Common myeloid progenitor, CD34-positive (primary cell): Measurements from ENCODE around the gene ATP9B.
A peak's percentile ranks its signal among the peaks of the same experiment; 100 is the strongest.

Source experiments
- CTCF ChIA-PET: fragments of 350-600 bp; sonication (Branson Sonifier 250); formaldehyde crosslinking; loops from one replicate; lab custom pipeline; 2021; ENCODE audit warnings: antibody characterized with exemption; lab: Charles Lee
- POLR2A ChIA-PET: fragments of 350-600 bp; sonication (Branson Sonifier 250); formaldehyde crosslinking; loops from one replicate; lab custom pipeline; 2021; ENCODE audit warnings: antibody characterized with exemption; lab: Charles Lee
- DNase-seq, 3 donors: peaks; one replicate each; pipeline versions ENCODE4 v3.0.0 to v3.0.0-alpha.2; 2013
- H3K27ac ChIP-seq, 2 experiments: 1 replicate in 1 of 2; 2 replicates in 1 of 2; pipeline ENCODE4 v1.7.0; 2013; ENCODE audit warnings: inconsistent platforms in 2 of 2, low read length in 2 of 2, mild to moderate bottlenecking in 2 of 2, low read depth in 1 of 2, moderate library complexity in 1 of 2; ENCODE audit not compliant: severe bottlenecking in 2 of 2, insufficient read depth in 1 of 2, poor library complexity in 1 of 2
- H3K27me3 ChIP-seq, 5 experiments: replicated peaks in 2 of 5; 1 replicate in 3 of 5; 2 replicates in 2 of 5; pipeline versions ENCODE4 v1.6.1 to v1.7.0; 2013; ENCODE audit warnings: low read length in 4 of 5, mild to moderate bottlenecking in 2 of 5, moderate library complexity in 2 of 5, inconsistent platforms in 1 of 5; ENCODE audit not compliant: insufficient read depth in 5 of 5, control insufficient read depth in 4 of 5
- H3K36me3 ChIP-seq, 4 experiments: 1 replicate in 2 of 4; 2 replicates in 2 of 4; pipeline versions ENCODE4 v1.6.1 to v1.7.0; 2013; ENCODE audit warnings: low read length in 3 of 4, control low read depth in 1 of 4, mild to moderate bottlenecking in 1 of 4; ENCODE audit not compliant: control insufficient read depth in 4 of 4, insufficient read depth in 4 of 4
- H3K4me1 ChIP-seq, 4 experiments: 1 replicate in 3 of 4; 2 replicates in 1 of 4; pipeline versions ENCODE4 v1.6.1 to v1.7.1; 2013; ENCODE audit warnings: low read length in 3 of 4, mild to moderate bottlenecking in 3 of 4, control low read depth in 1 of 4, inconsistent platforms in 1 of 4, moderate library complexity in 1 of 4; ENCODE audit not compliant: control insufficient read depth in 4 of 4, insufficient read depth in 4 of 4; ENCODE audit errors: control extremely low read depth in 1 of 4
- H3K4me3 ChIP-seq, 7 experiments: 1 replicate in 4 of 7; 2 replicates in 3 of 7; pipeline versions ENCODE4 v1.5.1 to v1.7.0; 2013; ENCODE audit warnings: mild to moderate bottlenecking in 7 of 7, low read length in 6 of 7, moderate library complexity in 6 of 7, inconsistent platforms in 2 of 7, low read depth in 2 of 7, control low read depth in 1 of 7; ENCODE audit not compliant: insufficient read depth in 4 of 7, control insufficient read depth in 1 of 7; ENCODE audit errors: extremely low read depth in 1 of 7
- H3K9me3 ChIP-seq, 5 experiments: 1 replicate in 4 of 5; 2 replicates in 1 of 5; pipeline versions ENCODE4 v1.6.1 to v1.7.1; 2013; ENCODE audit warnings: low read length in 4 of 5, mild to moderate bottlenecking in 2 of 5, inconsistent platforms in 1 of 5, low read depth in 1 of 5, moderate library complexity in 1 of 5; ENCODE audit not compliant: control insufficient read depth in 4 of 5, insufficient read depth in 2 of 5; ENCODE audit errors: control extremely low read depth in 1 of 5
- WGBS: methylation state at CpG from one replicate; pipeline ENCODE4 v1.1.5; 2013; ENCODE audit not compliant: insufficient coverage; 5-methylcytosine and 5-hydroxymethylcytosine counted together

ATP9B gene

DNA sequence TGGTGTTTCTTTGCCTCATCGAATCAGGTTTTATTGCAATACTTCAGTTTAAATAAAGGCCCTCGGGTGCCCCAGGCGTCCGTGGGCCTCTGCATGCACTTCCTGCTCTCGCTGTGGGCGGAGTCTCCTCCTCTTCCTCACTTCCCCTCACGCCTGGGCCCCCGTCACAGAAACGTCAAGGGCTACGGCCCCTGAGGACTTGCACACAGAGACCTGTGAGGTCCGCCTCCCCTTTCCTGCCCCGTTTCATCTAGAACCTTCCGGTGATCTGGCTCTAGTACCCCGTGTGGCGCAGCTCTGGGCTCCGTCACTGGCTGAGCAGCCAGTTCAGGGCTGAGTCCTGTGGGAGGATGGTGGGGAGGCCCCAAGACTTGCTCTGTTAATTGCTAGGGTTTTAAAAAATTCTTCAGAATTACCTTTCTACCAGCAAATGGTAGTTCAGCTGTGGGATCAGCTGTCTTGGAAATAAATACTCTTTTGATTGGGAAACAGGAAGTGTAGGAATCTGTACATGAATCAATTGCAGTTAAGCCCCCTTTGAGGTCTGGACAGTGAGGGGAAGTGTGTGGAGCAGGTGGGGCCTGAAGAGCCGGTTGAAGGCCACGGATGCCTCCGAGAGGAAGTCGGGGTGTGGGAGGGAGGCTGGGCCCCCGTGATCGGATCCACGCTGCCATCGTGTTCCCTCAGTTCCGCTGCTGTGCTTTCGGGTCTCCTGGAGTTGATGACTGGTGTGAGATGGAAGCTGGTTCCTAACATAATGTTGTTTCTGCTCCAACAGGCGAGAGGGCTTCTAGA, 336.8 kb downstream of the ATP9B start:
- Histone ChIP-seq H3K4me1 (peaks cover 10 to 62% (median 59%) of the 10 kb centered on the region in 4 experiments), H3K27ac (peak overlapping the region; percentile 47 to 79), H3K36me3 (peaks cover 0 to 11% (median 8%) of the 10 kb centered on the region in 4 experiments), H3K9me3 (no peaks in the 10 kb centered on the region), H3K4me3 (peak overlapping the region in 5 of 7 experiments; percentile 3 to 65 (median 46)), H3K27me3 (no peaks in the 10 kb centered on the region)
- WGBS = 5% methylated on average over 17 of the region's 27 CpGs
- ChIA-PET CTCF (interaction anchor here (0.9 to 2.0 kb wide), 8 partner anchors 8 to 122 kb away, joined by 3 to 5 read pairs (median 4); no protein-coding TSS in a partner anchor), POLR2A (interaction anchor here (1.3 kb wide), 1 partner anchor 10 kb away, joined by 8 read pairs; the partner anchor contains the start of gene NFATC1)
- DNase-seq = peak; percentile 74 to 89 (median 84)

DNA sequence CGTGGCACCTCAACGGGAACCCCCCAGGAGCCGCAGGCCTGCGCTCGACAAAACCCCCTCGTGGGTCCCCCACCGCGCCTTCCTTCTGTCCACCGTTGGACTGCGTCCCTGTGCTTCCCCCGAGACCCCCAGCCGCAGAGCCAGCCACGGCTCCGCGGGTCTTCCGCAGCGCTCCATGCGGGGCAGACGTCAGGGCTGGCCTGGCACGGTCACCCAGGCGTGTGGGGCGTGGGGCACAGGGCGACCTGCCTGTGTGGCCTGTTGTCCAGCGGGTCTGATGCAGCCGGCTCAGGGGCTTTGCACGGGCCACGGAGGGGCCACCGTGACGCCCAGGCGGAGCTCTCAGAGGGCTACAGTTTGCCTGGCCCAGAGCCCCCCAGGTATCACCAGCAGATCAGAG, 337.5 kb downstream of the ATP9B start:
- DNase-seq = no peak
- peaks cover 10 to 55% (median 52%) of the 10 kb centered on the region in 4 experiments for H3K4me1 ChIP-seq
- CTCF ChIA-PET = interaction anchor here (1.0 to 2.0 kb wide), 6 partner anchors 10 to 121 kb away, joined by 3 to 5 read pairs (median 4); no protein-coding TSS in a partner anchor
- H3K4me3 ChIP-seq = peak overlapping the region in 1 of 7 experiments; percentile 65
- over 99% methylated on average over 19 of the region's 30 CpGs for WGBS
- POLR2A ChIA-PET = no interaction called here
- peaks cover 0 to 15% (median 12%) of the 10 kb centered on the region in 4 experiments for H3K36me3 ChIP-seq
- peak overlapping the region in 1 of 2 experiments; percentile 79 for H3K27ac ChIP-seq
- H3K27me3 ChIP-seq = no peaks in the 10 kb centered on the region
- H3K9me3 ChIP-seq = no peaks in the 10 kb centered on the region

DNA sequence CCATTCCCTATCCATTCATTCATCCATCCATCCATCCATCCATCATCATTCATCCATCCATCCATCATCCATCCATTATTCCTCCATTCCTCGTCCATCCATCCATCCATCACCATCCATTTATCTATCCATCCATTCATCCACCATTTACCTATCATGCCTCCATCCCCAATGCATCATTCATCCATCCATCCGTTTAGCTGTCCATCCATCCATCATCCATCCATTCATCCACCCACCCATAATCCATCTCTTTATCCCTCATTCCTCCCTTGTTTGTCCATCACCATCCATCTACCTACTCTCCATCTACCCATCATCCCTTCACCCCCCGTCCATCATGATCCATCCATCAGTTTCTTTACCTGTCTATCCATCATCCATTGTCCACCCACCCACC, 340.1 kb downstream of the ATP9B start:
- ChIA-PET CTCF (no interaction called here), POLR2A (no interaction called here)
- Histone ChIP-seq H3K27me3 (no peaks in the 10 kb centered on the region), H3K4me3 (no peak overlapping the region), H3K4me1 (peaks cover 0 to 36% (median 27%) of the 10 kb centered on the region in 4 experiments), H3K27ac (no peak overlapping the region), H3K9me3 (no peaks in the 10 kb centered on the region), H3K36me3 (peaks cover 4 to 39% (median 31%) of the 10 kb centered on the region in 4 experiments)
- no peak for DNase-seq
- WGBS = 100% methylated on average over 2 of the region's 3 CpGs

DNA sequence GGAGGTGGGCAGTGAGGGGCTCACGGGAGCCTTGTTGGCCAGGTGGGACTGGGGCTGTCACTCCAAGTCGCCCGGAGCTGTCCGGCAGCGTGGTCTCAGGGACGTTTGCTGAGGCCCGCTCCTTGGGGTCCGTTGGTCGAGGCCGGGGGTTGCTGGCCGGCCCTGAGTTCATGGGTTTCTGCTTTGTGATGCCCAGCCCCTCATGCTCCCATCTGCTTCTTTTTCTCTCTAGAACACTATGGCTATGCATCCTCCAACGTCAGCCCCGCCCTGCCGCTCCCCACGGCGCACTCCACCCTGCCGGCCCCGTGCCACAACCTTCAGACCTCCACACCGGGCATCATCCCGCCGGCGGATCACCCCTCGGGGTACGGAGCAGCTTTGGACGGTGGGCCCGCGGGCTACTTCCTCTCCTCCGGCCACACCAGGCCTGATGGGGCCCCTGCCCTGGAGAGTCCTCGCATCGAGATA, 341.0 kb downstream of the ATP9B start:
- DNase-seq = no peak
- Histone ChIP-seq H3K9me3 (no peaks in the 10 kb centered on the region), H3K36me3 (peaks cover 4 to 45% (median 35%) of the 10 kb centered on the region in 4 experiments), H3K27ac (no peak overlapping the region), H3K4me1 (peaks cover 0 to 27% (median 18%) of the 10 kb centered on the region in 4 experiments), H3K27me3 (no peaks in the 10 kb centered on the region), H3K4me3 (no peak overlapping the region)
- POLR2A ChIA-PET = no interaction called here
- WGBS = 94% methylated on average over 28 of the region's 30 CpGs
- CTCF ChIA-PET = interaction anchor here (0.9 kb wide), 1 partner anchor 11 kb away, joined by 3 read pairs; no protein-coding TSS in a partner anchor

DNA sequence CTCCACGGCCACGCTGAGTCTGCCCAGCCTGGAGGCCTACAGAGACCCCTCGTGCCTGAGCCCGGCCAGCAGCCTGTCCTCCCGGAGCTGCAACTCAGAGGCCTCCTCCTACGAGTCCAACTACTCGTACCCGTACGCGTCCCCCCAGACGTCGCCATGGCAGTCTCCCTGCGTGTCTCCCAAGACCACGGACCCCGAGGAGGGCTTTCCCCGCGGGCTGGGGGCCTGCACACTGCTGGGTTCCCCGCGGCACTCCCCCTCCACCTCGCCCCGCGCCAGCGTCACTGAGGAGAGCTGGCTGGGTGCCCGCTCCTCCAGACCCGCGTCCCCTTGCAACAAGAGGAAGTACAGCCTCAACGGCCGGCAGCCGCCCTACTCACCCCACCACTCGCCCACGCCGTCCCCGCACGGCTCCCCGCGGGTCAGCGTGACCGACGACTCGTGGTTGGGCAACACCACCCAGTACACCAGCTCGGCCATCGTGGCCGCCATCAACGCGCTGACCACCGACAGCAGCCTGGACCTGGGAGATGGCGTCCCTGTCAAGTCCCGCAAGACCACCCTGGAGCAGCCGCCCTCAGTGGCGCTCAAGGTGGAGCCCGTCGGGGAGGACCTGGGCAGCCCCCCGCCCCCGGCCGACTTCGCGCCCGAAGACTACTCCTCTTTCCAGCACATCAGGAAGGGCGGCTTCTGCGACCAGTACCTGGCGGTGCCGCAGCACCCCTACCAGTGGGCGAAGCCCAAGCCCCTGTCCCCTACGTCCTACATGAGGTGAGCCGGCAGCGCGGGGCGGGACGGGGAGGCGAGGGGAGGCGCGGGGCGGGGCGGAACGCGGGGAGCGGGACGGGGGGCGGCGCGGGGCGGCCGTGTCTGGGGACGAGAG, 341.8 kb downstream of the ATP9B start:
- ChIA-PET POLR2A (no interaction called here), CTCF (interaction anchor here (0.7 kb wide), 1 partner anchor 29 kb away, joined by 3 read pairs; no protein-coding TSS in a partner anchor)
- no peak for DNase-seq
- 96% methylated on average over 81 of the region's 84 CpGs for WGBS
- H3K9me3 ChIP-seq = no peaks in the 10 kb centered on the region
- no peak overlapping the region for H3K27ac ChIP-seq
- peaks cover 0 to 20% (median 11%) of the 10 kb centered on the region in 4 experiments for H3K4me1 ChIP-seq
- no peak overlapping the region for H3K4me3 ChIP-seq
- peaks cover 4 to 45% (median 35%) of the 10 kb centered on the region in 4 experiments for H3K36me3 ChIP-seq
- no peaks in the 10 kb centered on the region for H3K27me3 ChIP-seq

DNA sequence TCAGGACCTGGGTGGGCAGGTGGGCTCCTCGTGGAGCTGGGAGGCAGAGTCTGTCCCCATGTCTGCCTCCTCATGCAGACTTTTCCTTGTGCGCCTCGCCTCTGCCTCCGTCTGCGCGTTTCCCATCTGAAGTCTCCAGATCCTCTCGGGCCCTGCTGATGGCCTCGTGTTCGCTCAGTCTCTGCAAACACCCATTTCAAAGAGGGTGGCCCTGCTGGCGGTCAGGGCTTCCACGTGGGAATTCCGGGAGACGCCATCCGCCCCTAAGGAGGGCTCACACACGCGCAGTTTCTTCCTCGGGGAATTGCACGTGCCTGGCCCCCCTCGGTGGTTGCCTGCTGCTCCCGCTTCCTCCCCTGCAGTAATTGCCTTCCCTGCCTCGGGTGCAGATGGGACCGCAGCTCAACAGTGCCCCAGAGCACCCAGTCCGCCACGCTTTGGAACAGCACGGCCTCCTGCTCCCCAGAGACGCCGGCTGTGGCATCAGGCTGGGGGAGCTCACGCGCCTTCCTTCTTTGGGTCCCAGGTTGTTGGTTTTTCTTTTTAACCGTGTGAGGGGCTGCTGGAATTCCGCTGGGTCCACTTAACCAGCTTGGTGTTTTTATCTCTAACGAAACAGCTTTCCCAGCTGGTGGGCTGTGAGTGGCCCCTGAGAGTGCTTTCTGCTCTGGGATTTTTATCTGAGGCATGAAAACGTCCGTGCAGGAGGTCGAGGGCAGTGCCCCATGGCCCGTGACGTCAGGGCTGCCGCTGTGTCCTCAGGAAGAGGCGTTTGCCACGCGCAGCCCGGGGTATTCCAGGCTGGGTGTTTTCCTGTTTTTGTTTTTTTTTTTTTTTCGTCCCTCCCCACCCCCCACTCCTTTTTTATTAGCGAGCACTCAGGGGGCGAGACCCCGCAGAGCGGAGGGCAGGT, 342.7 kb downstream of the ATP9B start:
- Histone ChIP-seq H3K27ac (no peak overlapping the region), H3K4me1 (peaks cover 0 to 13% (median 3%) of the 10 kb centered on the region in 4 experiments), H3K36me3 (peaks cover 4 to 47% (median 35%) of the 10 kb centered on the region in 4 experiments), H3K9me3 (no peaks in the 10 kb centered on the region), H3K27me3 (no peaks in the 10 kb centered on the region), H3K4me3 (no peak overlapping the region)
- ChIA-PET CTCF (interaction anchor here (0.7 to 1.0 kb wide), 2 partner anchors 10 to 30 kb away, joined by 3 read pairs; no protein-coding TSS in a partner anchor), POLR2A (no interaction called here)
- 97% methylated on average over 35 of the region's 47 CpGs for WGBS
- DNase-seq = no peak
